DMS153 treated with DMSO at 0.1 percent for 48 hours (cell line): ENCODE measurements around the gene GRPEL1.

Experiments used
- DNase-seq: peaks from one replicate; lab custom pipeline; 2025; ENCODE audit not compliant: unreplicated experiment; lab: John Stamatoyannopoulos, UW

The GRPEL1 gene

DNA sequence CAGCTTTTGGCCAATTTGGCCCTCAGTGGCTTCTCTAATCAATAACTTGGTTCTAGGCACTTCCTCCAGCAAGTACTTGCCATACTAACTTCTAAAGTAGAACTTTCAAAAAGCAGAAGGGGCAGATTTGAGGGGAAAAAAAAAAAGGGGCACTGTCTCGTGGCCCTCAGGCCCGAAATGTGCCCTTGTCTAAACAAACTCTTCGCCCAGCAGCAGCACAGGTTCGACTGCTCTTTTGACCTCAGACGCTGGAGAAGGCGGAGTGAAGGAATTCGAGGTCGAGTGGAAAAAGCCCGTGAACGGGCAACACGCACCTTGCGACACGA, 775 bp downstream of the GRPEL1 start:
- no peak for DNase-seq

DNA sequence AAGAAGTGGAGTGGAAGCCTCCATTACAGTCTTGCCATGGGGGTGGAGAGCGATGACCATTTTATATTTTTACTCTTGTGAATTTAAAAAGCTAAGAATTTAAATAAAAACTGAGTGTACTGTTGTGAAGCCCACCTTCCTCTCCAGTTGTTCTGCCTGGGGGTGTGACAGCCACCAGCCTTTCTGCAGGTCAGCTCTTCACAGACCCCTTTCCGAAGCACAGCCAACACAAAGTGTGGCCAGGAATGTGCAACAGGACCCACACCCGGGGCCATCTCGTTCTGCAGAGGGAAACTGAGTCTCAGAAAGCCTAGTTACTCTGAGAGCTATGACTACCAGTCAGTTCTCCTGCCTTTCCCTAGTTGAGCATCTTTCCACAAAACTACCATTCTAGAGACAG, 1.4 kb downstream of the GRPEL1 start:
- DNase-seq = no peak

DNA sequence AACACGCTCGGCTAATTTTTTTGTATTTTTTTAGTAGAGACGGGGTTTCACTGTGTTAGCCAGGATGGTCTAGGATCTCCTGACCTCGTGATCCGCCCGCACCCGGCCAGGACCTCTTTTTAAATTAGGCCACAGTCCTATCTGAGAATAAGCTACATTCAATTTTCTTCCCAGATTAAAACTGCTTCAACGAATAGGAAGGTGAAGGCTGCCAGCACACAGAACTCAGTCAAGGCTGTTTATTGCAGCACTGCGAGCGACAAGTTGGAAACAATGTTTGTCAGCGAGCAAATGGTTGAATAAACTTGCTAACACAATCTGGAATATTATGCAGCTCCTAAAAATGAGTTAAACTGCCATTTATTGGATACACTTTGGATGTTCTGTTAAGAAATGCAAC, 1.9 kb downstream of the GRPEL1 start:
- no peak for DNase-seq

DNA sequence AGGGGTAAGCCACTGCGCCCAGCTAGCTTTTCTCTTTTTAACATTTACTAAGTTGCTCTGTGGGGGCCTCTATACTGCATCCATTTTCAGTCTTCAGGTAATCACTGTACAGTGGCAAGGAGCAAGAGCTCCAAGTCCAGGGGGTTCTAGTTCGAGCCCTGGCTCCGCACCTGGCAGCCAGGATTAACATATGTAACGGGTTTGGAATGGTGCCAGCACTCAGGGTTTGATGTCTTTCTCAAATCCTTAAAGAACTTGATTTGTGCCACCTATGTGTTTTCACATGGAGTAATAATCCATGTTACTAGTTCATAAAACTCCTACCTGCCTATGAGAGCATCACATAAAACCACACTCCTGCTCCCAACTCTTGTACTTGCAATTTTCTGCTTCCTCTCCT, 4.5 kb downstream of the GRPEL1 start:
- DNase-seq = no peak

DNA sequence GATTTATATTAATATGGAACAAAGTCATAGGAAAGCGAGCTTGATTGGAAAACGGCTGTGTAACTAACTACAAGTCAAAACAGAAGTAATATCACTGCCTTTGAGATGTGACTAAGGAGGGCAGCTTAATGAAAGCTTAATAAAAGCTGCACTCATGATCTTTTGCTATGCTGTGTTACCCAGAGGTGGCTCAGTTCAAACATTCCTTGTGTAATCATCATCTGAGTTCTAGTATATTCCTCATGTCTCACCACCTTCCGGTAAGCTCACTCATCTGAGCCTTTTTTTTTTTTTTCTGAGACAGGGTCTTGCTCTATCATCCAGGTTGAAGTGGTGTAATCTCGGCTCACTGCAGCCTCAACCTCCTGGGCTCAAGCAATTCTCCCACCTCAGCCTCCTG, 5.0 kb downstream of the GRPEL1 start:
- no peak for DNase-seq

DNA sequence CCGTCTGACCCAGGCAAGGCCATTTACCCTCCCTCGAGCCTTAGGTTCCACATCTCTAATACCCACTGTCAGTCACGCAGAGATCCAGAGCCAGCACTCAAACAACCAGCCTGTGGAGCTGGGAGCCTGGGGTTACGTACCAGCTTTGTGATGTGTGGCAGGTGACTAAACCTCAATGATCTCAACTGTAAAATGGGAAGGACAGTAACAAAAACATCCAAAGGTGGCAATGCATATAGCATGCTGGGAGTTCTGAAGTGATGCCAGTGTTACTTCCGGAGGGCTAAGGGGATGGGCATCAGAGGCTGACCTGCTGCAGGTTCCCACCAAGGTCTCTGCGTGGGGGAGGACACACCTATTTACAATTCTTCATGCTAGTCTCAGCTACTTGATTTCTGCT, 6.0 kb downstream of the GRPEL1 start:
- DNase-seq = no peak

DNA sequence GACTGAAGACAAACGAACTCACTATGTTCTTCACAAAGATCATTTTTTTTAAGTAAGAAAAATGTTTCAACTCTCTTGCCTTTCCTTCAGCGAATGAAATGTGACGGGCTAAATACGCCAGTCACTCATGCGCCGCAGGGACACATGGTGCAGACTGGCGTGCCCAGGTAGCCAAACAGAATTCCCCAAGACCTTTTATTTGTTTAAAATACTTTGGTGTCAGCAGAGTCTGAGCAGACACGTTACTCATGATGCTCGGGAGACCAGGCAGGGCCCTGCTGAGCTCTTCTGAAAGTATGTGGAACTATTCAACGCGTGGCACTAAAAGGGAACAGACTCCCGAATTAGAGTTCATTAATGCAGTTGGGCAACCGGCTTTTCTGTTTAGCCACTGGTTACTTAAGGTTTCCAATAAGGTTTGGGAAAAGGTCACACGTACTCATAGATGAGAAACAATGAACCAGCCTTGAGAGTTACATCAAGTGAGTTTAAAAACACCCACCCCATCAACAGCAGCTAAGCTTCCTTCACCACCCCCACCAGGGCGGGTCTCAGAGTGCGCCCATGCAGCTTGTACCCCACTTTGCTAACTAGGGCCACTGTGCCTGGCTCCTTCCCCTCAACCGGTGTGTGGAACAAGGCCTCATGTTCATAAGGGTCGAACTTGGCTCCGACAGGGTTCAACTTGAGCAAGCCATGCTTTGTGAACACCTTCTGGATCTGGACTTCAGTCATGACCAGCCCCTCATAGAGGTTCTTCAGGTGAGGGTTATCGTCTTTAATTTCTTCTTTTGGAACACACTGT, 7.3 kb downstream of the GRPEL1 start:
- DNase-seq = no peak

DNA sequence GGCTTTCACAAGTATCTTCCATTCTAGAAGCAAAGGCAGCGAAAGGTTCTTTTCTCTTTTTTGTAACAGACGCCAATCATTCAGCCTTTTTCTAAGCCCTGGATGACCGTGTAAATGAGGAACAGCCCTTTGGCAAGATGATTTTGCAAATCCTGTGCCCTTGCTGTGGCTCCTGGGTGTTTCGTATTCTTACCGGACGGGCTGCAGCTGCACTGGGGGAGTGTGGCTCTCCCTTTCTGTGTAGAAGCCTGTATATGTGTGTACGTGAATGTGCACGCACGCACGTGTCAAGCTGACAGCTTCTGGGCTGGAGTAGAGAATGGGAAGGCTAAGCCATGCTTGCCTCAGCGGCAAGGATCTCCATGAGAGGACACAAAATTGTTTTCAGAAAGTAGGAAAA, 8.2 kb downstream of the GRPEL1 start:
- DNase-seq = no peak

DNA sequence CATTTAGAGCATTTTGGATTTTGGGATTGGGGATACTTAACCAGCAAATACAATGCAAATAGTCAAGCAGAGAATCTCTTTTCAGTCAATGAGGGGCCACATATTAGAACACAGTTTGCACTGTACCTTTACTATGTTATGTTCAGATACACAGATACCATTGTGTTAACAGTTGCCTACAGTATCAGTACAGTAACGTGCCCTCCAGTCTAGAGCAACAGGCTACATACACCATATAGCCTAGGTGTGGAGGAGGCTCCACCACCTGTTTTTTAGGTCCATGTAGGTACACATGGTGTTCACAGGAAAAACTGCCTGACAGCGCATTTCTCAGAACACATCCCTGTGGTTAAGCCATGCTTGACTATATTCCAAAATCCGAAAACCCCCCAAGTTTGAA, 9.1 kb downstream of the GRPEL1 start:
- no peak for DNase-seq

DNA sequence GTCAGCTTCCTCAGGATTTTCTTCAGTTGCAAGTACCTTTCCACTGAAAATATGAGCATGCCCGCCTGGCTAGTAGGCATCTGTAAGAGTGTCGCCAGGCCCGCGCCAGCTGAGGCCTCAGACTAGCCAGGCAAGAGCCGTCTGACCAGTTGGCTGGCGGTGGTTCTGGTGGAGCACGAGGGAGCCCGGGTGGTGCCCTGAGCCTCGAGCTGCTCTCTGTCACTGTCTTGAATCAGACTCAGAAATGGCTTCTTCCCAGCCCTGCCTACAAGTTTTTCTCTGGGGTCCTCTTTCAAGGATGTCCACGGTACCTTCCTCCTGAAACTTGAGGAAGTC, 11.9 kb downstream of the GRPEL1 start:
- DNase-seq = no peak

DNA sequence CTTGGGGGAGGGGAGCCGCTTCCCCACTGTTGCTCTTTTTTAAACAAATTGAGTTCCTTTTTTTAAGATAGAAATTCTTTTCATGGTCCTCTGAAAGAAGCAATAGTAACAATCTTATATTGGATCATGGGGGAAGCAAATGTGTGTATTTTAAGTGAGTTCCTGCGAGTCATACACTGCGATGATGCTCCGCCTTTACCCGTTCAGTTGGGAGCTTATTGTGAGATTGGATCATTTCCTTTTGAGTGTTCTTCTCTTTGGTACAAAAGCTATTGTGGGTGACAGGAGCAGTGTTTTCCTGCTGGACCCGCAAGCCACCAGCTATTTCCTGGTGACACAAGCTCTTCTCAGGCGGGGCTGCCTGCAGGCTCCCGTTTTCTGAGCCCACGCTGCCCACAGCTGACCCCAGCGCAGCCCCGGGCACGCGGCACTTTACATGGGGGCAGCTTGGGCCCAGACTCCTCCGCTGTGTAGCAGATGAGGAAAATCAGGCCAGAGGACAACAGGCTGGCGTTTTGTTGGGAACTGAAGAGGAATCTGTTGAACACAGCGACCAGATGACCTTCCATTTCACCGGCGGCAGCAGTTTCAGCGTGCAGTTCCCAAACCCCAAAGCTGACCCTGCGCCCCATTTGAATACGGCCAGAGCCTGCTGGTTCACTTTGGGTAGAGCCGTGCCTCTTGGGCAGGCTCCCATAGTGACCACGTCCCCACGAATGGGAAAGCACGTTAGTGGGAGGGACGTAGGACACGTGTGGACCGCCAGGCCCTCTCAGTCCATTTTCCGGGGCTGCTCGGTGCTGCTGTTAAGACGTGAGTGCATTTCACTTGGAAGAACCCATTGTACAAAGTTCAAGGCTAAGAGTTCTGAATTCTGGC, 12.5 kb downstream of the GRPEL1 start:
- DNase-seq = no peak

DNA sequence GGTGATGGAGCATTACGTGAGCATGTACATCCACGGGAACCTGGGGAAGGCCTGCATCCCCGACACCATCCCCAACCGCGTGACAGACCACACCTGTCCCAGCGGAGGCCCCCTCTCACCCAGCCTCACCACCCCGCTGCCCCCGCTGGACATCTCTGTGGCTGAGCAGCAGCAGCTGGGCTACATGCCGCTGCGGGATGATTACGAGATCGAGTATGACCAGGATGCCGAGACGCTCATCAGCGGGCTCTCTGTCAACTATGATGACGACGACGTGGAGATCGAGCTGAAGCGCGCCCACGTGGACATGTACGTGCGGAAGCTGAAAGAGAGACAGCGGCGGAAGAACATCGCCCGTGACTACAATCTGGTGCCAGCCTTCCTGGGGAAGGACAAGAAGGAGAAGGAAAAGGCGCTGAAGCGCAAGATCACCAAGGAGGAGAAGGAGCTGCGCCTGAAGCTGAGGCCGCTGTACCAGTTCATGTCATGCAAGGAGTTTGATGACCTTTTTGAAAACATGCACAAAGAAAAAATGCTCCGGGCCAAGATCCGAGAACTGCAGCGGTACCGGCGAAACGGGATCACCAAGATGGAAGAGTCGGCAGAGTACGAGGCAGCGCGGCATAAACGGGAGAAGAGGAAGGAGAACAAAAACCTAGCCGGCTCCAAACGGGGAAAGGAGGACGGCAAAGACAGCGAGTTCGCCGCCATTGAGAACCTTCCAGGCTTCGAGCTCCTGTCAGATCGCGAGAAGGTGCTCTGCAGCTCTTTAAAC, 13.6 kb downstream of the GRPEL1 start:
- DNase-seq = no peak

DNA sequence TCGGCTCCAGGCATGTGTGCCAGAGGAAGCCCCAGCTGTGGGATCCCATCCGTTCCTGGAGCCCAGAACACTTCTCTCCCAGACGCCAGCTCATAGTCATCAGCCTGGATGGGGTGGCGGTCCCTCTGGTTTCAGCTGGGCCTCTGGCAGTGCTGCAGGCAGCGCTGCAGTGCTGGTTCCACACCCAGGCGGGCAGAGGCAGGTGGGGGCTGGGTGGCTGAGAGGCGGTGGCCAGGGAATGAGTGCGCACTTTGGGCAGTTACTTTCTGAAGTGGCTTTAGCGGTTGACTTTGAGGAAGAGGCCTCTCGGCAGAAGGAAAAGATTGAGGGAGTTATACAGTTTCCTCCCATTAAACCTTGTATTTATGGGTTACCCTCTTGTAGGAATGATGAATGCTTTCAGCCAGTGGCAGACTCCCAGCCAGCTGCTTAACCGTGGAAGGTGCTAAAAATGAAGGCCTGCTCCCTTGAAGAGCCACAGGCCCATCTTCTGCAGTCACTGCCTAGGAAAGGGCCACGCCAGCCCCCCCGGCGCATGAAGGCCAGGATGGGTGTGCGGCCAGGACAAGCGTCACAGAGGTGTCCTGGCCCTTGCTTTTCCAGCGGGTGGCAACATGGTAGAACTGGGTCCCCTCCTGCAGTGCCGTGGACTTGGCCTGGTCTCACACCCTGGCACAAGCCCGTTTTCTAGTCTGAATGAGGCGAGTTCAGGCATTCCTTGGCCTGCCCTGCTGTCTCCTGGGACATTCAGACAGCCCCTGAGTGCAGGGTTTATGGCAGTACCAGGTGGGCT, 14.7 kb downstream of the GRPEL1 start:
- DNase-seq = no peak

DNA sequence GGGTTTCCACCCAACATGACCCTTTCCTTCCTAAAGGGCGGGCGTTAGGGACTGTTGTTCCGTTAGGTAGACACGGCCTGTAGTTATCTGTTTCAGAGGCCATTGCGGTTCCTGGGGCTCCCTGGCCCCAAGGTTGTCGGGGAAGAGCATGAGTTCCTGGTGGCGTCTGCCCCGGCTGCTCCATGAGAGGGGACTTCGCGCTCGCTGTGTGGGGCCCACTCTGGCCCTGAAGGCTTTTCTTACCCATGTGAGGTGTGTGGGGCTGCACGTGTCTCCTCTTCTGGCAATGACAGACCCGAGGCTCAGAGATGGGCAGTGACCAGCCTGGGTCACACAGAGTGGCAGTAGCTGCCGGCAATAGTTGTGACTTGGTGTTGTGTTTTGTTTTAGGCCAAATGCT, 15.6 kb downstream of the GRPEL1 start:
- no peak for DNase-seq

DNA sequence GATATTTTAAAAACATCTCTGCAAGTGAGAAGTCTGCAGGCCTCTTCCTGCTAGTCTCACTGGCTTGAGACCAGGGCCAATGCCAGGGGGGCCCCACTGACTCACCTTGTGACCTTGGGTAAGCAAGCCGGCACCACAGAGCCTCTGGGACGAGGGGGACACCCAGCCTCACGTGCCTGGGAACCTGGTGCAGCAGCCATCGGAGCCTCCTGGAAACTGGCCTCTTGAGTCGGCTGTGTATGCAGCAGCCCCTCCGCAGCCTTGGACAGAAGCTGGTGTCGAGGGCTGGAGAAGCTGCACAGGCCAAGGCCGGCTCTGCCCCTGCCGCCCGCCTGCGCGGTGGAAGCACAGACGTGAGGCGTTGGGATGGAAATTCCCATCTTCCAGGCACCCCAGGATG, 16.0 kb downstream of the GRPEL1 start:
- DNase-seq = no peak

DNA sequence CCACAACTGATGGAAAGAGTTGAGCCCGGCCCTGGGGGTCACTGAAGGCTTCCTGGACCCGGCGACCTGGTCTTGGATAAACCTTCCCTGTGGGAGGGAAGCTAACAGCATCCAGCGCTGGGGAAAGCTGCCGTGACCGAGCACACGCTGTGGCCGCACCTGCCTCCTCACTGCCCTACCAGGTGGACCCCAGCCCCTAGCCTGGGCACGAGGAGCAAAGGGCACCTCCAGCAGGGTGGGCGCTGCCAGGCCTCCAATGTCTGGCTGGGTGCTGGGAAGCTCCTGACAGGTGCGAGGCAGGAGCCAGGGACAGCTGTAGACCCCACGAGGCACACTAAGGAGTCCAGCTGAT, 16.7 kb downstream of the GRPEL1 start:
- no peak for DNase-seq

DNA sequence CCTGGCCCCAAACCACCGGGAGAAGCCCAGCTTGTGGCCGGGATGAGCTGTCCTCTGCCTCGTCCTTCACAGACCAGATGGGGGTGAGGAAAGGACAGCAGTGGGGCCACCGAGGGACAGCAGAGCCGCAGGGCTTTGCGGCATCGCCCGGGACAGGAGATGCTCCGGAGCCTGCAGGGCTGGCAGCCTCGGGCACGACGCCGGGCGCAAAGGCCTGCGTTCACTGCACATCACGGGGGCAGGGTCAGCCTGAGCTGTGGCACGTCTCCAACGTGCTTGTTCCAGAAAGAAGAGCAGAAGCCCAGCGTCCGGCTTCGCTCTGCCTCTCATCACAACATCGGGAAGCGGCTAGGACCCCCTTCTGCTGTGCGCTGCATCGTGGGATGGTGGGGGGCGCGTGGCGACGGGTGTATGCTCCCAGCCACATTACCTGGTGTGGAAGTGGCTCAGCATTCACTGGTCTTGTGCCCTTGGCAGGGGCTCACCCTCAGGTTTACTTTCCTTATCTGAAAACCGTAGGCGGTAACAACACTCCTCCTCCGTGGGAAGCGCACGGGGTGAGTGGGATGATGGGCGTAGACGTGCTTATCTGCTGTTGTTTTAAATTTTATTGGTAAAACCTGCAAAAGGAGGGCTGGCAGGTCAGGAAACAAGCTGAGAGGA, 17.3 kb downstream of the GRPEL1 start:
- DNase-seq = no peak

DNA sequence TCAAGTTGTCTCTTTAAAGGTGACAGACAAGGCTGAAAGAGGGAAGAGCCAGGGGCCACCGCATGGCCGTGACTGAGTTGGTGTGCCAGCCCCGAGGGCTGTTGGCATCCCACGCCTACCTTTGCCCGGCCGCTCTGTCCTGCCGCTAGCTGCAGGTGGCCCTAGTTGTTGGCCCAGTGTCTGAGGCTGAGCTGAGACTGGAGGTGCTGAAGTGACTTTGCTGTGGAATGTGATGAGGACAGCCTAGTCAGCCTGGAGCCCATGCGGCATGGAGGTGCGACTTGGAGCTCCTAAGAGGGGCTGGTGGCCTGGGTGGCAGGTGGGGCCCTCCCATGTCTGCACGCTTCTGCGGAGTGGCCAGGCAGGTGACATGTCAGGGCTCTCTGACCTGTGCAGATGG, 18.1 kb downstream of the GRPEL1 start:
- no peak for DNase-seq

DNA sequence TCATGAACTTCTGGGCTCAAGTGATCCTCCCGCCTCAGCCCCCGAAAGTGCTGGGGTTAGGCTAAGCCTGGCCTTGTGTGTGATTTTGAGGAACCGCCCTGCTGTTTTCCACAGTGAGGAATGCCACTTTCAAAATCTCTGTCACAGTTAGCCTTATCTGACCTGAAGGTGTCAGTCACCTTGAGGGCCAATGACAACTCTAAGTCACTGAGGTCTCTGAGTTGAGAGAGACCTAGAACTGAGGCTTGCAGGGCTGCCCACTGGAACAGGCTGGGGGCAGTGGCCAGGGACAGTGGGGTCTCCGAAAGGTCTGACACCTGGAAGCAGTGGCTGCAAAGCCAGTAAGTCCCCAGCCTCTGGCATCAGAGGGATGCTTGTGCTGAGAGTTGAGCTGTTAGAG, 18.6 kb downstream of the GRPEL1 start:
- no peak for DNase-seq

DNA sequence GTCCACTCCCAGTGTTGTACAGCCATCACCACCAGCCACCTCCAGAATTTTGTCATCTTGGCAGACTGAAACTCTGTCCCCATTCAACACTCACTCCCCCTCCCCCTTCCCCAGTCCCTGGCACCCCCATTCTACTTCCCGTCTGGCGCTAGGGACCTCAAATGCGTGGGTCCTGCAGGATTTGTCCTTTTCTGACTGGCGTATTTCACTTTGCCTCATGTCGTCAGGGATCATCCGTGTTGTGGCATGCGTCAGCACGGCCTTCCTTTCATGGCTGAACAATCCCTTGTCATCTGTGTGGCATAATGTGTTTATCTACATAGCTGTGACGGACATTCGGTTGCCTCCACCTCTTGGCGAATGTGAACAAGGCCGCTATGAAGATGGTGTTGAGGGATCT, 19.2 kb downstream of the GRPEL1 start:
- DNase-seq = no peak

DNA sequence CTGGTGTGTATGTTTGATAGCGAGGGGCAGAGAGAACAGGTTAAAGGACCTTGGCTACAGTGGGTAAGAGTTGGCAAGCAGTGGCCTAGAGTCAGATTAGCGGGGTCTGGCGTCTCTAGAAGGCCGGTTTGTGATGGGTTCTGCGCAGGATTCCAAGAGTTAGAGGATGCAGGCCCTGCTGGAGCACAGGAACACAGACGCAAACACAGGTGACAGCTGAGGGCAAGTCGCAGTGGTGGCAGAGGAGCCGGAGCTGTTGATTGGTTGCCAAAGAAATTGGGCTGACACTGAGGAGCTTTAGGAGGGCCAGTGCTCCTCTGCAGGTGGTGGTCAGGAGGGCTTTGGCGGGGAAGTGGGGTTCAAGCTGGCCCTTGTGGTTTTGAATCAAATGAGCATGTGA, 20.9 kb downstream of the GRPEL1 start:
- no peak for DNase-seq
